RWPE2 (cell line): Measurements from ENCODE around the gene ACSL1.
"Not testable (repeated sequence)": the region's sequence is repeated elsewhere in the genome, so short reads cannot be mapped to it uniquely, and the experiment has no call there.

ENCODE experiments used
- ATAC-seq: fragments of 200-7000 bp; cut with Tn5 transposase; 3 replicates; pipeline ENCODE4 v1.9.1; 2021; ENCODE audit warnings: low read depth
- DNase-seq: peaks from one replicate; pipeline ENCODE4 v3.0.0-alpha.2; 2020; ENCODE audit warnings: low spot score
- H3K27ac ChIP-seq: fragments of 450-650 bp; 2 replicates; pipeline ENCODE4 v1.5.1; 2017; ENCODE audit warnings: mild to moderate bottlenecking; ENCODE audit not compliant: poor library complexity, severe bottlenecking
- H3K27me3 ChIP-seq: fragments of 250-450 bp; sonication (Bioruptor Pico); 2 replicates; pipeline ENCODE4 v1.5.1; 2021; ENCODE audit warnings: mild to moderate bottlenecking, moderate library complexity; ENCODE audit not compliant: insufficient read depth, poor library complexity, severe bottlenecking
- H3K36me3 ChIP-seq: fragments of 250-450 bp; sonication (Bioruptor Pico); 2 replicates; pipeline ENCODE4 v1.5.1; 2020; ENCODE audit warnings: low read depth, mild to moderate bottlenecking, moderate library complexity
- H3K4me1 ChIP-seq: fragments of 250-450 bp; sonication (Bioruptor Pico); 2 replicates; pipeline ENCODE4 v1.5.1; 2021; ENCODE audit warnings: mild to moderate bottlenecking, moderate library complexity; ENCODE audit not compliant: insufficient read depth, poor library complexity, severe bottlenecking
- H3K4me3 ChIP-seq: fragments of 250-450 bp; sonication (Bioruptor Pico); 2 replicates; pipeline ENCODE4 v1.5.1; 2021; ENCODE audit warnings: mild to moderate bottlenecking, moderate library complexity; ENCODE audit not compliant: severe bottlenecking
- H3K9me3 ChIP-seq: fragments of 250-450 bp; sonication (Bioruptor Pico); 2 replicates; pipeline ENCODE4 v1.5.1; 2021; ENCODE audit warnings: mild to moderate bottlenecking, moderate library complexity; ENCODE audit not compliant: severe bottlenecking
- CTCF ChIP-seq: fragments of 450-650 bp; IDR thresholded peaks from one replicate; pipeline ENCODE4 v1.5.1; 2017; ENCODE audit warnings: mild to moderate bottlenecking, moderate library complexity; ENCODE audit not compliant: poor library complexity, severe bottlenecking

ACSL1 gene

GRCh38 chr4:184787766-184788503 is 37.8 kb downstream of the ACSL1 start:
- DNase-seq (no peak), ATAC-seq (no peak)
- TF ChIP-seq CTCF: no peak
- H3K9me3 ChIP-seq: no peaks in the 10 kb centered on the region
- H3K36me3 ChIP-seq: peaks cover 15% of the 10 kb centered on the region; the same call in 1 of the 2 replicates
- no peak overlapping the region for H3K4me3 ChIP-seq
- H3K27ac ChIP-seq: no peak overlapping the region
- no peaks in the 10 kb centered on the region for H3K27me3 ChIP-seq
- H3K4me1 ChIP-seq: peaks cover 12% of the 10 kb centered on the region

- DNase-seq (no peak), ATAC-seq (no peak)
- no peaks in the 10 kb centered on the region for H3K9me3 ChIP-seq
- peaks cover 11% of the 10 kb centered on the region; the same call in 1 of the 2 replicates for H3K36me3 ChIP-seq
- no peaks in the 10 kb centered on the region for H3K27me3 ChIP-seq
- no peaks in the 10 kb centered on the region for H3K4me1 ChIP-seq
- H3K4me3 ChIP-seq: no peak overlapping the region
- H3K27ac ChIP-seq: no peak overlapping the region
- TF ChIP-seq CTCF: no peak
Observed at GRCh38 chr4:184785813-184786212, 40.0 kb downstream of the ACSL1 start.

- H3K27me3 ChIP-seq: no peaks in the 10 kb centered on the region
- no peak for TF ChIP-seq CTCF
- ATAC-seq: no peak
- H3K4me3 ChIP-seq: no peak overlapping the region
- no peaks in the 10 kb centered on the region for H3K4me1 ChIP-seq
- no peak for DNase-seq
- peaks cover 11% of the 10 kb centered on the region; the same call in 1 of the 2 replicates for H3K36me3 ChIP-seq
- no peak overlapping the region for H3K27ac ChIP-seq
- no peaks in the 10 kb centered on the region for H3K9me3 ChIP-seq
Observed at GRCh38 chr4:184784628-184785257, 41.0 kb downstream of the ACSL1 start.

- H3K9me3 ChIP-seq: no peaks in the 10 kb centered on the region
- 0 out of 3 replicates have a peak, but pooled peaks have one; percentile 19 for ATAC-seq
- no peak overlapping the region for H3K27ac ChIP-seq
- DNase-seq: no peak
- H3K4me1 ChIP-seq: no peaks in the 10 kb centered on the region
- no peaks in the 10 kb centered on the region for H3K27me3 ChIP-seq
- H3K4me3 ChIP-seq: no peak overlapping the region
- no peak for TF ChIP-seq CTCF
- H3K36me3 ChIP-seq: peaks cover 11% of the 10 kb centered on the region; the same call in 1 of the 2 replicates
Observed at GRCh38 chr4:184782731-184783373, 42.9 kb downstream of the ACSL1 start.

GRCh38 chr4:184779160-184779559 is 46.6 kb downstream of the ACSL1 start:
- not testable (repeated sequence) for H3K27ac ChIP-seq, H3K4me1 ChIP-seq, DNase-seq, H3K36me3 ChIP-seq, ATAC-seq, H3K4me3 ChIP-seq, H3K9me3 ChIP-seq, H3K27me3 ChIP-seq
